Fibroblast of lung (primary cell): ENCODE results near the gene ZNF207. TPM values are rescaled to one million over a fixed set of nuclear protein-coding genes. Genes with fewer than 3 reads are reported as not detected.

Experiments
- DNase-seq, 2 donors: peaks; one replicate each; pipeline versions ENCODE4 v3.0.0 to v3.0.0-alpha.2; 2010; ENCODE audit warnings: low read depth in 2 of 2
- H2AFZ ChIP-seq: 2 replicates; pipeline ENCODE4 v1.5.1; 2012; ENCODE audit warnings: low read length, control low read depth, inconsistent platforms
- H3K27ac ChIP-seq: 2 replicates; pipeline ENCODE4 v1.5.1; 2011; ENCODE audit warnings: low read length, control low read depth; ENCODE audit not compliant: insufficient read depth
- H3K27me3 ChIP-seq: 2 replicates; pipeline ENCODE4 v1.5.1; 2011; ENCODE audit warnings: mild to moderate bottlenecking, low read length; ENCODE audit not compliant: control insufficient read depth, insufficient read depth
- H3K36me3 ChIP-seq: 2 replicates; pipeline ENCODE4 v1.5.1; 2011; ENCODE audit warnings: low read length; ENCODE audit not compliant: control insufficient read depth, insufficient read depth
- H3K4me1 ChIP-seq: 2 replicates; pipeline ENCODE4 v1.5.1; 2011; ENCODE audit warnings: low read length; ENCODE audit not compliant: control insufficient read depth, insufficient read depth; ENCODE audit errors: extremely low read depth
- H3K4me2 ChIP-seq: 2 replicates; pipeline ENCODE4 v1.5.1; 2011; ENCODE audit warnings: low read length, control low read depth; ENCODE audit not compliant: insufficient read depth; ENCODE audit errors: extremely low read depth
- H3K4me3 ChIP-seq, 4 experiments: fragments of 200-600 bp in 1 of 4; sonication (generic) in 1 of 4; replicated peaks in 1 of 4; 2 replicates each; pipeline ENCODE4 v1.5.1; 2011 to 2016; ENCODE audit warnings: low read length in 4 of 4, low read depth in 3 of 4, mild to moderate bottlenecking in 3 of 4, control low read depth in 2 of 4, inconsistent platforms in 1 of 4, mixed read lengths in 1 of 4; ENCODE audit not compliant: insufficient read depth in 1 of 4; ENCODE audit errors: control extremely low read depth in 1 of 4
- H3K79me2 ChIP-seq: 2 replicates; pipeline ENCODE4 v1.5.1; 2012; ENCODE audit warnings: mild to moderate bottlenecking, low read length, inconsistent platforms; ENCODE audit not compliant: control insufficient read depth, insufficient read depth
- H3K9ac ChIP-seq: 2 replicates; pipeline ENCODE4 v1.5.1; 2011; ENCODE audit warnings: mild to moderate bottlenecking, low read length, control low read depth; ENCODE audit not compliant: insufficient read depth
- H3K9me3 ChIP-seq: 2 replicates; pipeline ENCODE4 v1.5.1; 2012; ENCODE audit warnings: low read depth, low read length; ENCODE audit not compliant: control insufficient read depth, insufficient read depth
- H4K20me1 ChIP-seq: 2 replicates; pipeline ENCODE4 v1.5.1; 2011; ENCODE audit warnings: low read length; ENCODE audit not compliant: control insufficient read depth, insufficient read depth; ENCODE audit errors: extremely low read depth
- EZH2 ChIP-seq: IDR thresholded peaks from 2 replicates; pipeline ENCODE4 v1.5.1; 2012; ENCODE audit warnings: low read length, control low read depth, mild to moderate bottlenecking; ENCODE audit errors: missing control alignments
- polyA plus RNA-seq, 2 donors: library from polyadenylated mRNA; depleted of rRNA in 1 of 2; stranded (reverse) in 1 of 2; unstranded in 1 of 2; fragments of >200 nt; gene quantifications; 2 replicates each; pipeline ENCODE4 v1.2.1, GENCODE V29; 2011 to 2012; ENCODE audit warnings: missing spikeins in 1 of 2
- total RNA-seq: library from RNA; depleted of rRNA; stranded (reverse); fragments of >200 nt; gene quantifications from 2 replicates; pipeline ENCODE4 v1.2.1, GENCODE V29; 2014
- TF ChIP-seq, protein P1 (sequence below), 2 donors: IDR thresholded peaks in 1 of 2; conservative IDR thresholded peaks in 1 of 2; 1 replicate in 1 of 2; 2 replicates in 1 of 2; pipeline ENCODE4 v1.5.1; 2011 to 2012; ENCODE audit warnings: low read length in 2 of 2, control low read depth in 1 of 2, inconsistent platforms in 1 of 2, low read depth in 1 of 2, mild to moderate bottlenecking in 1 of 2

The ZNF207 gene
- total and polyA plus RNA-seq, 2 donors (not counting 1 experiment from before 2014, with no cell fraction given), result 75.3 to 279 TPM

DNA sequence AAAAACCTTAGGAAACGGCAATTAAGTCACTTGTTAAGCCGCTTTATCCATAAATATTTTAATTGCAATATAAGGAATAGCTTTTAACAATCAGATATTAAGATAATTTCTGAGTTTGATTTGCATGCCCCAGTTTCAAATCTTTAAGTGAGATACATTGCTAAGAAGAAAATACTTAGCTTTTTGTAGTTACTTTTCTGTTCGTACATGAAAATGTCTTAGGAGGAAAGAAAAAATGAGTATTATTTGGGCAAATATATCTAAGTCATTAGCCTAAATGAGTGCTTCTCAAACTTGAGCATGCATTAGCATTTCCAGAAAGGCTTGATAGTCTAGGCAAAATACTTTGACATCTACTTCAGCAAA is 6.4 kb downstream of the ZNF207 start:
- Histone ChIP-seq H3K4me2 (no peak overlapping the region), H3K27me3 (no peaks in the 10 kb centered on the region), H2AFZ (no peak overlapping the region), H3K9ac (no peak overlapping the region), H3K4me3 (no peak overlapping the region), H3K27ac (no peak overlapping the region), H4K20me1 (peaks cover 2% of the 10 kb centered on the region), H3K9me3 (no peaks in the 10 kb centered on the region), H3K36me3 (peaks cover 11% of the 10 kb centered on the region), H3K4me1 (peaks cover 4% of the 10 kb centered on the region), H3K79me2 (peaks cover 91% of the 10 kb centered on the region)
- DNase-seq, result no peak
- TF ChIP-seq, protein P1, sequence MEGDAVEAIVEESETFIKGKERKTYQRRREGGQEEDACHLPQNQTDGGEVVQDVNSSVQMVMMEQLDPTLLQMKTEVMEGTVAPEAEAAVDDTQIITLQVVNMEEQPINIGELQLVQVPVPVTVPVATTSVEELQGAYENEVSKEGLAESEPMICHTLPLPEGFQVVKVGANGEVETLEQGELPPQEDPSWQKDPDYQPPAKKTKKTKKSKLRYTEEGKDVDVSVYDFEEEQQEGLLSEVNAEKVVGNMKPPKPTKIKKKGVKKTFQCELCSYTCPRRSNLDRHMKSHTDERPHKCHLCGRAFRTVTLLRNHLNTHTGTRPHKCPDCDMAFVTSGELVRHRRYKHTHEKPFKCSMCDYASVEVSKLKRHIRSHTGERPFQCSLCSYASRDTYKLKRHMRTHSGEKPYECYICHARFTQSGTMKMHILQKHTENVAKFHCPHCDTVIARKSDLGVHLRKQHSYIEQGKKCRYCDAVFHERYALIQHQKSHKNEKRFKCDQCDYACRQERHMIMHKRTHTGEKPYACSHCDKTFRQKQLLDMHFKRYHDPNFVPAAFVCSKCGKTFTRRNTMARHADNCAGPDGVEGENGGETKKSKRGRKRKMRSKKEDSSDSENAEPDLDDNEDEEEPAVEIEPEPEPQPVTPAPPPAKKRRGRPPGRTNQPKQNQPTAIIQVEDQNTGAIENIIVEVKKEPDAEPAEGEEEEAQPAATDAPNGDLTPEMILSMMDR (conservative IDR thresholded peaks at IDR 0.05 in 1 of 2, IDR thresholded peaks at IDR 0.05 in 1 of 2; ENCODE audit: low read depth in 1 of 2, low read length in 2 of 2), result no peak
- no peak for TF ChIP-seq EZH2

DNA sequence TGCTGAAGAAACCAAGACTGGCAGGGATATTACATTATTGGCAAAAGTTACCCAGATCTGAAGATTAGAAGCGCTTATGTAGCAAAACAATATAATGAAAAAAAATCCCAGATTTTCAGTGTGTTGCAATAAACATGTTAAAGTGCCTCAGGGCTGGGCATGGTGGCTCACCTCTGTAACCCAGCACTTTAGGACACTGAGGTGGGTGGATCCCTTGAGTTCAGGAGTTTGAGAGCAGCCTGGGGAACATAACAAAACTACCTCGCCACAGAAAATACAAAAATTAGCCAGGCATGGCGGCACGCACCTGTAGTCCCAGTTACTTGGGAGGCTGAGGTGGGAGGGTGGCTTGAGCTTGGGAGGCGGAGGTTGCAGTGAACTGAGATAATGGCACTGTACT is 6.8 kb downstream of the ZNF207 start:
- H3K4me2 ChIP-seq, result no peak overlapping the region
- no peak for DNase-seq
- H3K9me3 ChIP-seq, result no peaks in the 10 kb centered on the region
- no peaks in the 10 kb centered on the region for H4K20me1 ChIP-seq
- peaks cover 89% of the 10 kb centered on the region for H3K79me2 ChIP-seq
- no peaks in the 10 kb centered on the region for H3K27me3 ChIP-seq
- no peak overlapping the region for H3K4me3 ChIP-seq
- H3K27ac ChIP-seq, result no peak overlapping the region
- peaks cover 13% of the 10 kb centered on the region for H3K36me3 ChIP-seq
- no peak overlapping the region for H3K9ac ChIP-seq
- H2AFZ ChIP-seq, result no peak overlapping the region
- H3K4me1 ChIP-seq, result peaks cover 4% of the 10 kb centered on the region
- TF ChIP-seq, protein P1 (conservative IDR thresholded peaks at IDR 0.05 in 1 of 2, IDR thresholded peaks at IDR 0.05 in 1 of 2; ENCODE audit: low read depth in 1 of 2, low read length in 2 of 2), result no peak
- no peak for TF ChIP-seq EZH2

DNA sequence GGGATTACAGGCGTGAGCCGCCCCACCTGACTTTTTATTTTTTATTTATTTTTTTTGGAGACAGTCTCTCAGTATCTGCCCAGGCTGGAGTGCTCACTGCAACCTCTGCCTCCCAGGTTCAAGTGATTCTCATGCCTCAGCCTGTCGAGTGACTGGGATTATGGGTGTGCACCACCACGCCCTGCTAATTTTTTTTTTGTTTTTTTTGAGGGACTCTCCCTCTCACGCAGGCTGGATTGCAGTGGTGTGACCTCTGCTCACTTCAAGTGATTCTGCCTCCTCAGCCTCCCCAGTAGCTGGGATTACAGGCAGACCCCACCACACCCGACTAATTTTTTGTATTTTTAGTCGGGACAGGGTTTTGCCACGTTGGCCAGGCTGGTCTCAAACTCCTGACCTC is 7.7 kb downstream of the ZNF207 start:
- peaks cover 4% of the 10 kb centered on the region for H3K4me1 ChIP-seq
- no peak overlapping the region for H3K27ac ChIP-seq
- peaks cover 13% of the 10 kb centered on the region for H3K36me3 ChIP-seq
- no peak overlapping the region for H2AFZ ChIP-seq
- TF ChIP-seq, protein P1 (conservative IDR thresholded peaks at IDR 0.05 in 1 of 2, IDR thresholded peaks at IDR 0.05 in 1 of 2; ENCODE audit: low read depth in 1 of 2, low read length in 2 of 2), result no peak
- no peak for TF ChIP-seq EZH2
- H3K9me3 ChIP-seq, result no peaks in the 10 kb centered on the region
- no peak overlapping the region for H3K4me3 ChIP-seq
- no peaks in the 10 kb centered on the region for H4K20me1 ChIP-seq
- H3K4me2 ChIP-seq, result no peak overlapping the region
- H3K9ac ChIP-seq, result no peak overlapping the region
- DNase-seq, result no peak
- no peaks in the 10 kb centered on the region for H3K27me3 ChIP-seq
- peaks cover 85% of the 10 kb centered on the region for H3K79me2 ChIP-seq
